AG20443 (cell line): ENCODE data around the gene ATAD3C.
A peak's percentile ranks its signal among the peaks of the same experiment; 100 is the strongest.
"Not testable (repeated sequence)": the region's sequence is repeated elsewhere in the genome, so short reads cannot be mapped to it uniquely, and the experiment has no call there.

Experiments
- DNase-seq: peaks from one replicate; pipeline ENCODE4 v3.0.0; 2012; ENCODE audit warnings: low spot score, mixed read lengths

Gene ATAD3C

DNA sequence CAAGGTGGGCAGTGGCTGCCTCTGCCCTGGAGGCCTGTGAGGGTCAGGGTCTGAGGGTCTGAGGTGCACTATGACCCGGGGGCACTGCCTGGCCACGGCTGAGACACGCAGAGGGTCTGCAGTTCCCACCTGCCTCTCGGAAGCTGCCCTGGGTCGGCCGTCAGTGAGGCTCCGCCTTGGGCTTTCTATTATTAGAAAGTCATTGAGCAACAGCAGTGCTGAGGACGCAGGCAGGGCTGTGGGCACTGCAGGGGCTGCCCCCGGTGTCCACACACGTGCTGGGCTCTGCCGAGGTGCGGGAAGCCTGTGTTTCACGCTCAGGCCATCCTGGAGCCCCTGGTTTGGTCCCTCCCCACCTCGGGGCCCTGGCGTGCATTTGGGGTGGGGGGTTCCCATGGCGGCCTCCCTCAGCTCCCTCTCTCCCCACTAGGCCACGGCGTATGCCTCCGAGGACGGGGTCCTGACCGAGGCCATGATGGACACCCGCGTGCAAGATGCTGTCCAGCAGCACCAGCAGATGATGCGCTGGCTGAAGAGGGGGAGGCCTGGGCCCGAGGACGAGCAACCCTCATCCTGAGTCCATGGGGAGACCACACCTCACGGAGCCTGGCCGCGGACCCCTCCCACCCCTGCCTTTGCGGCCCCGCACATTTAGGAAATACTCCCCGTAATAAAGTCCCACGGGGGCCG is 59.4 kb downstream of the ATAD3C start:
- DNase-seq = not testable (repeated sequence)

DNA sequence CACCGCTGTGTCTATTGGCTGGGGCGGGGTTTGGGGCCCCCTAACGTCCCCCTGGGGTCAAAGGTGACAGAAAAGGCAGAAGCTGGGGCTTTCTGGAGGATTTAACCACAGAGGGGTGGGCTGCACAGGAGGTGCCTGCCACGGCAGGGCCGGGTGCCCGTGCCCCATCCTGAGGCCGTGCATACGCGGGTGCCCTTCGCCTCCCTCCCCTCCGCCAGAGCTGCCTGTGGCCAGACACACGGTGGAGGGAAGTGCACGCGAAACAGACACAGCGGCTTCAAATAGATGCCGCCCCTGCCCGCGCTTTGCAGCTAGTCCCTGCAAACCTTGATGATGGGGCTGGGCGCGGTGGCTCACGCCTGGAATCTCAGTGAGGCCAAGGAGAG is 60.0 kb downstream of the ATAD3C start:
- DNase-seq = not testable (repeated sequence)

DNA sequence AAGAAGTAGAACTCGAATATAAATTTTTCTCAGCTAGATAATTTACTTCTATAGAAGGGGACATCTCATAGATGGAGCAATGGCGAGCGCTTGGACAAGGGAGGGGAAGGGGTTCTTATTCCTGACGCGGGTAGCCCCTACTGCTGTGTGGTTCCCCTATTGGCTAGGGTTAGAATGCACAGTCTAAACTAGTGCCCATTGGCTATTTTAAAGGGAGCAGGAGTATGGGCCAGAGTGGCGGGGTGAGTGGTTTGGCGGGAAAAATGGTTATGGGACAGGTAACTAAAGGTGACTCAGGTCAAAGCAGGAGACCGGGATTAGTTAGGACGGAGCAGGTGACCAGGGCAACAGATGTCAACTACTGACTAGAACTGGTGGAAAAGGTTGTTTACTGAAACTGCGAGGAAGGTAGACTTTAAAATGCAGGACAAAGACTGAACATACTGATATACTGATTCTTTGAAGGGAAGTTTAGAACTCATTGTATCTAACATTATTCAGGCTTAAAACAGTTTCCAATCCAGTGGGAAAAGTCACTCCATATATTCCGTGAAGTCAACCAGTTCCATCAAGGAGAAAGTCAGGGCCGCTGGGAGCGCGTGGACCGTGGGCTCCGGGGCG is 61.5 kb downstream of the ATAD3C start:
- no peak for DNase-seq

DNA sequence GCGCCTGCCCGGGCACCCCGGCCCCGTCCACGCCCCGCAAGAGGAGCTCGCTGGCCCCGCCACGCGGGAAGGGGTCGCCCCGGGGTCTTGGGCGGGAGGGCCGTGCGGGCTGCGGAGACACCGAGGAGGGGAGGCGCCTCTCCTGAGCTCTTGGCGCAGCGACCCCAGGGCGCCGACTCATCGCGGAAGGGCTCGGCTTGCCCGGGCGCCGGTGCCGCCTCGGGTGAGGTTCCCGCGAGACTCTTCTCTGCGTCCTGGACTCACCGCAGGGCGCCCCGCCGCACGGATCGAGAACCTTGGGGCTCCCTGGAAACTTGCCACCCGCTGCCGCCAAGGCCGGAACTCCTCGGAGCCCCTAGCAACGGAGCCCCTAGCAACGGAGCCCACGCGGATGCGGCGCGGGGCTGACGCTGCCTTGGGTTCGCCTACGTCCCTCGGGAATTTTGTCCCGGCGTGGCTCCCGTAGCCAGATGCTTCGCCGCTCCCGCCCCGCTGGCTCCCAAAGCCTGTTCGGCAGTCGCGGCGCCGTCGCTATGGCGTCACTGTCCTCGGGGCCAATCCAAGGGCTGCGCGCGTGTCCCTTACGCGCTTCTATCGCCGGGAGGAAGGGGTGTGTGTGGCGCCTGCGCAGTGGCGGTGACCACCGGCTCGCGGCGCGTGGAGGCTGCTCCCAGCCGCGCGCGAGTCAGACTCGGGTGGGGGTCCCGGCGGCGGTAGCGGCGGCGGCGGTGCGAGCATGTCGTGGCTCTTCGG is 62.2 kb downstream of the ATAD3C start, which contains the start of gene ATAD3A:
ATAD3A (plus strand) TSS at position 630 of the 753 bp plus-strand sequence; CDS start at position 737, 107 bp downstream.
- DNase-seq = peak; percentile 99

DNA sequence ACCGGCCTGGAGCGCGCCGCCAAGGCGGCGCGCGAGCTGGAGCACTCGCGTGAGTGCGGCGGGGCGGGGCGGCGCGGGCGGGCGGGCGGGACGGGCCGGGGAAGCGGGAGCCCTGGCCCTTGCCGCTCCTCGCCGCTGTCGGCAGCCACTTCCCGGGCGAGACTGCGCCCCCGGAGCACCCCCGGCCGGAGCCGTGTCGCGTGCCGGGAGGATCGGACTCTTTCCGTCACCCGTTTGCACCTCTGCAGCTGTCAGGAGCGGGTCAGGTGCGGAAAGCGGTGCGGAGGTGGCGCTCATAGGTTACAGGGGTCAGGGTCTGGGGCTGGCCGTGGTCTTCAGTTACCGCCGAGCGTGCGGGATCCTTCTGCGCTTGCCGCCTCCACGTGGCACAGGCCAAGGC is 62.9 kb downstream of the ATAD3C start:
- DNase-seq = not testable (repeated sequence)

DNA sequence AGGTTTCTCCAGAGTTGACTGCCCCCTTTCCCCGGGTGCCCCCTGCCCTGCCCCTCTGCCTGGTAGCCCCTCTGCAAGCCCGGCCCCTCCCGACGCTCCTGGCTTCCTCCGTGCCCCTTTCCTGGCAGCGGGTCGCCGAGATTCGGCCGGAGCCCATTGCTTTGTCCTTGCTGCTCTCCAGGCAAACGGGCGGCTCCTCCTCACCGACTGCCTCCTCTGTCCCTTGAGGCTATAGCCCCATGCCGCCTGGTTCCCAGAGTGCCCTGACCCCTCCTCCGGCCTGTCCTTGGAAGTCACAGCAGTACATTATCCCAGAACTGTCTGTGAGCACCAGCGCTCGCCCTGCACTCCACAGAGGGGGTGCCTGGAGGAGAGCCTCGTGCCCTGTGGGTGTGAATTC is 64.2 kb downstream of the ATAD3C start:
- not testable (repeated sequence) for DNase-seq

DNA sequence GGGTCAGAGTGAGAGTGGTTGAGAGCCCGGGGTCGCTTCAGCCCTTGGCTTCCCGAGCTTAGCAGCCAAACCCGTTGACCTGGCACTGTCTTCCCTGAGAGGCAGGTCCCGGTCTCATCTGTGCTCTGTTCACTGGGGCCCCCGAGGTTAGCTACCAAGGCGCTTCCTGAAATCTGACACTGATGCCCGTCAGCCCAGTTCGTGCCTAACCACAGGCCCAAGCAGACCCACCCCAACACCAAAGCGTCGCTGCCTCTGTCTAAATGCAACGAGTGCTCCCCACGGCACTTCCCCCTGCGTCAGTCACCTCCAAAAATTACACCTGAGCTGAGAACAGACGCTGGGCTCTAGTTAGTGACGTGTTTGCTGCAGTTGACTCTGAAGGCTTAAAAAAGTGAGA is 64.9 kb downstream of the ATAD3C start:
- DNase-seq = not testable (repeated sequence)

DNA sequence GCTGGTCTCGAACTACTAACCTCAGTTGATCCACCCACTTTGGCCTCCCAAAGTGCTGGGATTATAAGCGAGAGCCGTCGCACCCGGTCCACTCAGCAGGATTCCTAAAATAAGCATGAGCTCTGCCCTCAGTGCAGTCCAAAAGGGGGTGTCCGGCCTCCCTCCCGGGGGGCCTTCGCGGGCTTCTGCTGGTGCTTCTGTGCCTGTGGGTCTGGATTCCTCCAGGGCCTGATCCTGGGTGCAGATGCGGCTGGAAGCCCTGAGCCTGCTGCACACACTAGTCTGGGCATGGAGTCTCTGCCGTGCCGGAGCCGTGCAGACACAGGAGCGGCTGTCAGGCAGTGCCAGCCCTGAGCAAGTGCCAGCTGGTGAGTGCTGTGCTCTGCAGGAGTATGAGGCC is 67.4 kb downstream of the ATAD3C start:
- DNase-seq = not testable (repeated sequence)

DNA sequence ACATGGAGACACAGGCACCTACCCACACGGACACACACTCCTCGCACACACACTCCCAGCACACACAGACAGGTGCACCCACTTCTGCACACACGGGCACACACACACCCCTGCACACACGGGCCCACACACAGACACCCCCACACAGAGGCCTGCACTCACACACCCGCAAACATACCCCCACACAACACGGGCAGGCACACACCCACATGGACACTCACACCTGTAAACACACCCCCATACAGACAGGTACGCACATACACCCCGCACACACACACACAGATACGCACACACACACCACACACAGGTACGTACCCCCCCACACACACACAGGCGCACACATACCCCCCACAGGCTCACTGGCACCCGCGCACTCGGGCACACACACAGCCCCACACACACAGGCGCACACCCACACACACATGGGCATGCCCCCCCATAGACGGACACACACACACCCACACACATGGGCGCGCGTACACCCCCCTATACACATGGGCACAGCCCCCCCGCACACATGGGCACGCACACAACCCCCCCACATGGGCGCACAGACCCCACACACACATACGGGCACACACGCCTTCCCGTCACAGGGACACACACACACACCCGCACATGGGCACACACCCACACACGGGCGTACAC is 68.6 kb downstream of the ATAD3C start:
- DNase-seq = no peak

DNA sequence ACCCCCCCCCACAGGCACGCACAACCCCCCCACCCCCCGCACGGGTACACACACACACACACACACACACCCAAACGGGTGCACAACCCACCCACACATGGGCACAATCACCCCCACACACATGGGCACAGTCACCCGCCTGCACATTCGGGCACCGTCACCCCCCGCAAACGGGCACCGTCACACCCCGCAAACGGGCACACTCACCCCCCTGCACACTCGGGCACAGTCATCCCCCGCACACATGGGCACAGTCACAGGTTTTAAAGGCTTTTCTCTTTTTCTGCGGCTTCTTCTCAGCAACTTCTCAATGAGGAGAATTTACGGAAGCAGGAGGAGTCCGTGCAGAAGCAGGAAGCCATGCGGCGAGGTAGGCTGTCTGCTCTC is 69.1 kb downstream of the ATAD3C start:
- DNase-seq = not testable (repeated sequence)
